Hematopoietic multipotent progenitor cell (in vitro differentiated cells): ENCODE results near the gene EXOC4. TPM values are rescaled to one million over a fixed set of nuclear protein-coding genes. Genes with fewer than 3 reads are reported as not detected.
A peak's percentile ranks its signal among the peaks of the same experiment; 100 is the strongest.

Experiments
- DNase-seq, 3 donors: peaks; one replicate each; pipeline ENCODE4 v3.0.0-alpha.2; 2011 to 2015; ENCODE audit warnings: low read depth in 2 of 3, low spot score in 2 of 3
- total RNA-seq: library from RNA; depleted of rRNA; stranded (reverse); fragments of >200 nt; gene quantifications from one replicate; pipeline ENCODE4 v1.2.3, GENCODE V29; 2012

The EXOC4 gene
- total RNA-seq, 1 donor = 66.2 TPM

DNA sequence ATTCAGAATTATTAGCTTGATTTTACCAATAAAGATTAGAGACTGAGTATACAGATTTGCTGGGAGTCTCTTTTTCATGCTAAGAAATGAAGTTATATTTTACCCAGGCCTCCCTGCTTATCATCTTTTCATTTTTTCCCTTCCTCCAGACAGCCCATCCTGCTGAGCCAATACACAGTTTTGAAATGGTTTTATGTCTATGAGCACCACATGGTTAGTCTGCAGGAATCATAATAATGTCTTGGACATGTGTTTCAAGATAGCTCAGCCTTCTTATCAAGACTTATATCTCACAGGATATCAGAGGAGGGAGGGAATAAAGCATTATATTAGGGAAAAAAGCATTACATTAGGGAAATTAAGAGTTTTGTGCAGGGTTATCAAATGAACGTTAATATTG, 157.1 kb downstream of the EXOC4 start:
- no peak for DNase-seq

DNA sequence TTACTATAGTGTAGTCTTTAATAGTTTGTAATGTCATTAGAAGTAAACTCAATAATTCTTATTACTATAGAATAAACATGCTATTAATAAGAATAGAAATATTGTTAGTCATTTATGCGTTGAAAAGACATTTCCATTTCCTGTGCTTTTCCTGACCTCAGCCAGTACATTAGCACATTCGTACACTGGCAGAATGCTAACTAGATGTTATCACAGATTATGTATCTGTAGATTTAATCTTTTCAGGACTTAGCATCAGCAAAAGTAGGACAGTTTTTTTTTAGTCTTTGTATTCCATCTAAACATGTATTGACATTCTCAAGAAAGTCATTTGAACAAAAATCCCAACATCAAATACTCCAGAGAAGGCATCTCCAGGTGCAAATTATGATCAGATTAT, 158.5 kb downstream of the EXOC4 start:
- no peak for DNase-seq

DNA sequence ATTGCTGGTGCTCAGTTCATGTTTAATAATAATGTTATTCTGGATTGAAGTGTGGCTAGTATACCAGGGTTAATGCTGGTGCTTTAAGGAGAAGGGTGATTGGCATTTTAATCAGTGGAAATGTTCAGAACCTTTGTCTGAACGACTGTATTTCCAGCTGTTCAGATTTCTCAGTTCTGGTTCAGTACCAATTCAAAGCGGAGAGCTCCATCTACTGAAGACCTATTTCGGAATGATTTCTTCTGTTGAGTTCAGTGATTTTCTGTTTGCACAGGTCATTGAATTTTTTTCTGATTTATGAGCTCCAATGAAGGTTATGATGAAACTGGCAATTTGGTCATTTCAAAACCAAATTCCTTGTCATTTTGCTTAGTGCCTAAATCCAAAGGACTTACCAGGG, 160.1 kb downstream of the EXOC4 start:
- no peak for DNase-seq

DNA sequence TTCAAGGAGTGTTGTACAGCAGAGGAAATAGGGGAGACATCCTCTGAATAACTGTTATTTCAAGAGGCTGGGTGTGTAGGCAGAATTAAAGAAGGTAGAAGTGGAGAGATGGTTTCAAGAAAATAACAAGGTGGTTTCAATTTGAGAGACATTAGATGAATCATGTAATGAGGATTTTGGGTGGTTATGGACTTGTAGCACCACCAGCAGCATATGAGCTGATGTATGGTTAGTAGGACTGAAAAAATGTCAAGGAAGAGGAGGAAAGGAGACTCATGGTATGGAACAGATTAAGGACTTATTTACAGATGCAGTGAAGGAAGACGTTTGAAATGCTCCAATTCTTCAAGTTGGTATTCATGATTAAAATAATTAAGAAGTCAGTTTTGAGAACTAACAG, 166.2 kb downstream of the EXOC4 start:
- no peak for DNase-seq

DNA sequence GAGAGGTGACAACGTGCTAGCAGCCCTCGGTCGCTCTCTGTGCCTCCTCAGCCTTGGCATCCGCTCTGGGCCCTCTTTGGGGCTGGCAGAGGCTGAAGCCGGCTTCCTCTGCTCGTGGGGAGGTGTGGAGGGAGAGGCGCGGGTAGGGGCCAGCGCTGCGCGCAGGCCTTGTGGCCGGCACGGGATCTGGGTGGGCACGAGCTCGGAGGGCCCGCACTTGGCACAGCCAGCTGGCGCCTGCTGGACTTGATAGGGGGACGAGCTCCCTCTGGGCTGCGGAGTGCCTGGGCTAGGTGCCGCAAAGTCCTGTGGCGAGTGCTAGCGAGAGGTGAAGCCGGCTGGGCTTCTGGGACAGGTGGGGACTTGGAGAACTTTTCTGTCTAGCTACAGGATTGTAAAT, 170.7 kb downstream of the EXOC4 start:
- no peak for DNase-seq

DNA sequence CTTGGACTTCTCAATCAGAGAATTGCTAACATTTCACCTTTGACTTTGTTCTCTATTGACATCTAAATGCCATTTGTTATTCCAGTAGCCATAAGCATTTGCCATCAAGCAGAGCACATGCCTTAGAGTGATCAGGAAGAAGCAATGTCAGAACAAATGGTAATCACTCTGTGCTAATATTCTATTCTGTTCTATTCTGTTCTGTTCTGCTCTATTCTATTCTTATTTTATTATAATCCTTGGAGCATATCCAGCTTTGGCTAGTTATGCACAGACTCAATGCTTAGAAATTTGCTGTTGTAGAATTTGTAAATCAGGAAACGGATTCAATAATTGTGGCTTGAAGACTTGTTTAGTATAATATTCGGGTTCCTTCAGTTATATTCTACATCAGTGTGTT, 175.4 kb downstream of the EXOC4 start:
- DNase-seq = no peak

DNA sequence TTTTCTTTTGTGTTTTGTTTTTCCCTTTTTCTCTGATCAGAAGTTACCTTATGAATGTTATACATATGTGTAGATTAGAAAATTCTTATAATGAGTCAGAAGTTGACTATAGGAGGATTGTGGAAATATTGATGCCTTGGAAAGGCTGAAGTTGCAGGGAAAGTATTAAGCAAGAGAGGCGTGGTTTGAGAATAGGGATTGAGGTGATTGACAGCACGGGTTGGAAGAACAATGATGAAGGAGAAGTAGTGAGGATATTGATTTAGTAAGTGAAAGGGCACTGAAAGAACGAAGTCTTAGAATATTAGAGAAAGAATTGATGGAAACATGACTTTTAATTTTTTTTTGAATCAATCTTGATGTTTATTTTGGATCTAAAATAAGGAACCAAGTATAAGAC, 176.0 kb downstream of the EXOC4 start:
- DNase-seq = no peak

DNA sequence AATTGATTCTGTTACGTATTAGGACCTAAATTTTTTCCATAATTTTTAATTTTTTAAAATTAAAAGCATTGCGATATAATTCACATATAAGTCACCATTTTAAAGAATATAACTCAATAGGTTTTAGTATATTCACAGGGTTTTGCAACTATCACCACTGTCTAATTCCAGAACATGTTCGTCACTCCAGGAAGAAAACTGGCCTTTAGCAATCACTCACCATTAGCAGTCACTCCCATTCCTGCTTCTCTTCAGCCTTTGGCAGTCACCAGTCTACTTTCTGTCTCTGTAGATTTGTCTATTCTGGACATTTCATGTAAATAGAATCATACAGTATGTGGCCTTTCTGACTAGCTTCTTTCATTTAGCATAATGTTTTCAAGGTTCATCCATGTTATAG, 176.5 kb downstream of the EXOC4 start:
- no peak for DNase-seq

DNA sequence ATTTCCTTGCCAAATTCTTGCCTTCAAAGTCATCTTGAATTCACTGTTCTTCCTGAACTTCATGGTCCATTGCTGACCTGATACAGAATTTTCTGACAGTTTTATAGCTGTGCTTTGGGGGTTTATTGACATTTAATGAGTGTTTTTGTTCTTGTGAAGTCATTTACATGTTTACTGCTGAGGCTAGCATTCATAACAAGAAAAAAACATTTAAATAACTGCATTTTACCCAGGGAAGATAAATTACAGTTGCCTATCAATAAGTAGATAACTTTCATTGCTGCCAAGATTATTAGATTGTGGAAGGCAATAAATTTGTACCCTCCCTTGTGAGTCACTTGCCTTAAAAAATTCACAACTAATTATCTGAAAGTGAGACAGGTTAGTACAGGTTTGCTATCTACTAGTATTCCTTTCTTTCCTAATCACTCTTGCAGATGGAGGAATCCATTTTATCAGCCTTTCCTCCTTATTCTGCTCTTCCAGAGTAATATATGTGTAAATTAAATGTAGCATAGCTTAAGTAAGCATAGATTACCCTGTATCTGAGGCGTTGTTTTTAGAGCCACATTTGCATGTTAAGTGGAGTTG, 178.4 kb downstream of the EXOC4 start:
- no peak for DNase-seq

DNA sequence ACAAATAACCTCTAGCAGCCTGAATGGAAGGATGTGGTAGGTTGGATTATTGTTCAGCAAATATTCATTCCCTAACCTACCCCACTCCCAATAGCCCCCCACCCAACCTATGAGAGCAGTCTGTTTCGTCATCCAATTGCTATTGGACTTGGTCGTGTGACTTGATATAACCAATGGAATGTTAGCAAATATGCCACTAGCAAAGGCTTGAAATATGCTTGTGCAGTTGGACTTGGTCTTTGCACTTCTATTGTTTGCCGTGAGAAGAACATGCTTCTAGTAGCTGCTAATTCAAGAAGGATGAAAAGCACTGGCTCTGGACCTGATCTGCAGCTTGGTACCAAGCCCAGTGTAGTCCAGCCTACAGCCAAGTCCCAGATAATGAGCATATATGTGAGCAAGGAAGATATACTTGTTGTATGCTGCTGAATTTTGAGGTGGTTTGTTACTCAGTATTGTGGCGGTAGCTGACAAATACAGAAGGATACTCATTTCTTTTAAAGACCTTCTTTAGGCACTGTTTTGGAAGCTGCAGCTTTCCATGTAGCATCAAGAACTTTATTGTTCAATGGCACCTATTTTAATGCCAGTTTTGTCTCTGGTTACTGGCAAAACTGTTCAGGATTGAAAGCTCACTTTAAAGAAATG, 180.4 kb downstream of the EXOC4 start:
- no peak for DNase-seq

DNA sequence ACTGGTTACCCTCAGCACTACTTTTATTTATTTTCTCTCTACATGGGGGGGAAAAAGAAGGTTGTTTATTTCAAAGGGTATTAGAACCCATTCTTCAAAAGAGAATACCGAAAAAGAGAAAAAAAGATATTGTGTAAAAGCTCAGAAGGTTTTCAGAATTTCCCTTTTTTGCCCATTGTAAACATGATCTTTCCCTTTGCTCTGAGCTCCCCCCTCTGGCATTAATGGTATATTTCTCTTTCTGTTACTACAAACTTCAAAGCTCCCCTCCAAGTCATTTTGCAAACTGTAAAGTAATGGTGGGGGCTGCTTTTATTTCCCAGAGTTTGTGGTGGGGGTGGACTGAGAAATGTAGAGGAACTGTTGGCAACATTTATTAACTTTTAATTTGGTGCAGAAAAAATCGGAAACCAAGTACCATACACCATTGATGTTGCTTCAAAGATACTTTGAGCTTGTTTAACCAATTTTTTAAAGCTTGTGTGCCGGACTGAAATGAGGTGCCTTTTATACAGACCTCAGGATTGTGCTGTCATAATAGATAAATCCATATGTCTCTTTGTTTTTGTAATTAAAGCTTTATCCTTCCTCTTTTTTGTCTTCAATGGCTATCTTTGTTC, 181.5 kb downstream of the EXOC4 start:
- DNase-seq = peak in 2 of 3 donors; percentile 22 to 75

DNA sequence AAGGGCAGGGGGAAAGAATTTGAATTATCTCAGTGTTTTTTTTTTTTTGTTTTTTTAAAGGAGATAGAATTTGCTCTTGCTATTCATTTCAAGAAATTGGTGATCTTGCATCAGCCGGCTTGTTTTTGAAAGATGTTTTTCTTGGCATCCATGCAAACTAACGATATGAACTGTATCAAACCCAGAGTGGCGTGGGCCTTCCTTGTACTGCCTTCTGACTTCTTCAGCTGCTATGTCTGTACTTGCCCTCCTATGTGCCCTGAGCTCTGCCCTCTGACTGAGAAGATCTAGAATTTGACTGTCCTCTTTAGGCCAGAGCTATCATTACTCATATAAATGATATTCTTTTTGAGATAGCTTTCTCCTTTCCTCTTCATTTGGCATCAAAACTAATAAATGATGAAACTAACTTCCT, 183.1 kb downstream of the EXOC4 start:
- DNase-seq = no peak

DNA sequence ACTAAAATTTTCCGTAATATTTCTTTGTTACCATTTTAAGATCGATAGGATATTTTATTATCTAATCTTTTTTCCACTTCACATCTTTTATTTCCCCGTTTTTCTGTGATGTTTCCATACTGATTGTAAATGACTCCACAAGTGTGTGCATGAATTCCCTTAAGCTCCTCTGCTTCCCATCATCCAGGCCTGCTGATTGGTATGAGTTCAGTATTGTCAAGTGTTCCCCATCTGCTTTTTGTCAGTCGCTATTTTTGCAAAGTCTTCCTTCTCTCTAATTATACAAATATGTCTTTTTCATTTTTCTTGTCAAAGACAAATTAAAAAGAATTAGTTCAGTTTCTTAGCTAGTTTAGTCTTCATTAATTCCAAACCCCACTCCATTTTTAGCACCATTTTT, 184.7 kb downstream of the EXOC4 start:
- no peak for DNase-seq

DNA sequence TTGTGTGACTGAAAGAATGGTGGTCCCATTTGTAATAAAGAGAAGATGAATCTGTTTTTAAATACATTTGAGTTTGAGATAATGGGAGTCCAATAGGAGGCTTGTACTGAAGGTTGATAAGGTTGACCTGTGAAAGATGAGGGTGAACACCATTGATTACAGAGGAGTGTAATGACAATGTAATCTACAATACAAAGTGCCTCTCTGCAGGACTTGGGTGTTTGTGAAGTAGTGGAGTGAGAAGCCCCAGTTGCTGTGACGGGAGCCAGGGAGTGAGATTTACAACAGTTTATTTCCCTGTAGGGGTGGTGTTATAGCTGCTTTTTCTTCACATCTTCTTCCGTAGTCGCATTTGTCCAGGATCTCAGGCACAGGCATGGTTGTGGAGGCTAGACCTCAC, 189.9 kb downstream of the EXOC4 start:
- no peak for DNase-seq

DNA sequence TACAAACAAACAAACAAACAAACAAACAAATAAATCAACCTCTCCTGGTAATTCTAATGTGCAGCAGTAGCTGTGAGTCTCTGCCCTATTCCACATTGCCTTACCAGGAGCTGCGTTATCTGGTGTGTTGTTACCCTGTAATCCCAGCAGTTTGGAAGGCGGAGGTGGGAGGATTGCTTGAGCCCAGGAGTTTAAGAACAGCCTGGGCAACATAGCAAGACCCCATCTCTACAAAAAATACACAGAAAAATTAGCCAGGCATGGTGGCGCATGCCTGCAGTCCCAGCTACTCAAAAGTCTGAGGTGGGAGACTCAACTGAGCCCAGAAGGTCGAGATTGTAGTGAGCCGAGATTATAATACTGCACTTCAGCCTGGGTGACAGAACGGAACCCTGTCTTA, 192.7 kb downstream of the EXOC4 start:
- no peak for DNase-seq

DNA sequence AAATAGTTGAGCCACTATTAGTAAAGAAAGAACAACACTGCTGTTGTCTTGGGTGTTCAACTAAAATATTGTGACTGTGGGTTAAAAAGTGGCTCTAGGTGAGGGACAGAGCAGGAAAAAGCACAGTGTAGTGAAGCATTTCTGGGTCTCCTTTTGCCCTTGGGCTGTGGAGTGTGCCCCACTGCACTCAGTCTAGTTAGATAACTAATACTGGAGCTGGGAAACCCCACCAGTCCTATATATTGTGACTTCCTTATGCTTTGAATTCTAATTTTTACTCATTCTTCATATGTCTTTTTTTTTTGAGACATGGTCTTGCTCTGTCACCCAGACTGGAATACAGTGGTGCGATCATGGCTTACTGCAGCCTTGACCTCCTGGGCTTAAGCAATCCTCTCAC, 195.1 kb downstream of the EXOC4 start:
- DNase-seq = no peak

DNA sequence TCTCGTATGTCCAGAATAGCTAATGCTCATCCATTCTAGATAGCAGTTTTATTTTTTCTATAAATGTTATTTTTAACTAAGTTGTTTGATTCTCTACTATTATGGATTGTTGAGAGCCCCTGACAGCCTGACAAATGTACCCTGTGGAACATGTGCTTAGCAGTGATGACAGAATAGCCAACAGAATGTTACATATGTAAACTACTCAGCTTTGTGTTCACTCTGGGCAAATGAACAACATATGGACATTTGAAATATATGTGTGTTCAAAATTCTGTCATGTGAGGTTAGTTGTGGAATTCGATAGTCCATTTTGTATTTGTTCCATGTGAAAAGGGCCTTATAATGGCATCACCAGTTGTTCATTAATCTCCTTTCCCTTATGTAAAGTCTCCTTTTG, 199.7 kb downstream of the EXOC4 start:
- DNase-seq = no peak

DNA sequence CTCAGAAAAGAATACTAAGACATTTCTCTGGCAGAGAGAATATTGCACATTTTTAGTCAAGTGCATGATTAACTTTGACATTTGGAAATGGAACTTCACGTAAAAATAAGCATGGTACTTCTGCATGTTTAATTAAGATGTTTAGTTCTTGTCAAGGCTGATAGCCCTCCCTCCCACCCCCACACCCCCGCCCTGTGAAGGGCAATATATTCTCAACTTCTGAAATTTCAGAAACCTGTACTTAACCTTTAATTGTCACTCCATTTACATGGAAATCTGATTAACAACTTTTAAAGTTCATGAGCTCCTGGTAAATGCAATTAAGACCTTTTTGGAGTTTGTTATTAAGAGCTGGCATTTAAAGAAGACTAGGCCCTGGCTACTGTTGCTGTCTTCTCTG, 205.8 kb downstream of the EXOC4 start:
- no peak for DNase-seq

DNA sequence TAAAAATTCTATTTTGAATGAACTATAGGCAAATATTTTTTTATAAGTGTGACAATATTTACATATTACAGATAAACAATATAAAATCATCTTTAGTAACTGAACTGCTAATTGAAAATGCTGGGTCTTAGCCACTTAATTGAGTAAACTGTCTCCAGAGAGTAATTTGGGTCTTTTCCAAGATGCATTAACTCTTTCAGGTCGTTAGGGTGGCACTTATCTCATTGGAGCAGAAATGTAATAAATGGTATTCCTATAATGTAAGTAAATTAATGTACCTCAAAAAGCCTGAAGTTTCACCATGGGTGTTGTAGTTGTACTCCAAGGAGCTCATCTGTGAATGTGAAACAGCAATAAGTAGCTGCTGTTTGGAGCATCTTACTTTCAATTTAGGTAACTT, 208.5 kb downstream of the EXOC4 start:
- DNase-seq = no peak

DNA sequence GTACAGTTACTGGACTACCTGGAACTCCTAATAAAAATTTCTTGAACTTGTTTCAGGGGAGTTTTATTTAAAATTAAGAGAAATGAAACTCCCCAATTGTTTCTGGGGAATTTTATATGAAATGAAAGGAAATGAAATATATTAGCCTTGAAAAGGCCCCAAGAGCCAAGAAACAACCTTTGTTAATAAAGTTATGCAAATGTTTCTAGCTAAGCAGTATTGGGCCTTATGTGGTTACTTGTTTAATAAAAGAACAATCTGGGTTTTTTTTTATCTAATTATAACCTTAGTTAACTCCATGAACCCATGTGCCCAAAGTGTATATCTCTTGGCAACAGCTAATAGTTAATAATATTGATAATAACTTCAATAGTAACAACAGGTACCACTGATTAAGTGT, 222.8 kb downstream of the EXOC4 start:
- DNase-seq = no peak

DNA sequence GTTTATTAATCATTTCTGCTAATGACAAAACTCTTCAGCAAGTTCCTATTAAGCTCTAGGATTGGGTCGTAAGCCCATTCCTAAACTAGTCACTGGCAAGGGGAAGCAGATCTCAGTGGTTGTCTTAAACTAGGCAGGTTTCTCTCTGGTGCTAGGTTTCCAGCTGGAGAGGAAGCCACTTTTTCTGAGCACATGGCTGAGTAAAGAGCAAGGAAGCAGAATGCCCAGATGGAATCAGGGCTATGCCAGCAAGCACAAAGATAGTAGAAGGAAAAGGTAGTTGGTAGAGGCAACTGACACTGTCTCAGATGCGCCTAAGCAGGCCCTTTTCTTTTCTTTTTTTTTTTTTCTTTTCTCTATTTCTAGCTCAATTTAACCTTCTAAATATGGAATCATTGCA, 224.9 kb downstream of the EXOC4 start:
- DNase-seq = no peak

DNA sequence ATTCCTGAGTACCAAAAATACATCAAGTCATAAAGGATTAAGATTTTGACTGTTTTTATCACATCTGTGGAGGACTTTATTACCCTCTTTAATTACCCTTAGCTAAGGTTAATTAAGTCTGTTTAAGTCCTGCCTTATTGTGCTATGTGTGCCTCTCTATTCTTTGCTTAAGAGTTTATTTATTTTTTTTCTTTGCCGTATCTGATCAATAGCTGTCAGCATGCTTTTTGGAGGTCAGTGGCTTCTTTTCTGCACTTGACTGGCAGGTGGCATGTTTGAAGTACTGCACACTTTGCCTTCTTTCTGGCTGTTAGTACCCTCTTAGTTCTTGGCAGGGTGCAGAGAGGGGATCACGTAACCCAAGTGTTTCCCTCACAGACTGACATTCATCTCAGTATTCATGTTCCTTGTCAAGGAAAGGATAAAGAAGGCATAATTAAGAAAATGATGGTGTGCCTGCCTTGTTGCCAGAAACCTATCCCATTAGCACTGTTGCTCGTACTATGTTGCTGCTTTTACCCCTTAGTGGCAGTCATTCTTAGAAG, 225.8 kb downstream of the EXOC4 start:
- DNase-seq = no peak
